KMS-11 (cell line): ENCODE data around the gene BBS4.

ENCODE experiments used
- H2AFZ ChIP-seq: fragments of 200-600 bp; sonication (generic); 2 replicates; pipeline ENCODE4 v1.6.1; 2016; ENCODE audit warnings: antibody characterized with exemption, mixed run types, low read depth
- H3K27ac ChIP-seq: fragments of 200-600 bp; sonication (generic); 2 replicates; pipeline ENCODE4 v1.6.1; 2016; ENCODE audit warnings: mild to moderate bottlenecking, mixed run types
- H3K27me3 ChIP-seq: fragments of 200-600 bp; sonication (generic); 2 replicates; pipeline ENCODE4 v1.6.1; 2017; ENCODE audit warnings: mild to moderate bottlenecking, low read depth, mixed run types, moderate library complexity; ENCODE audit not compliant: insufficient read depth
- H3K36me3 ChIP-seq: fragments of 200-600 bp; sonication (generic); 2 replicates; pipeline ENCODE4 v1.6.1; 2017; ENCODE audit warnings: mild to moderate bottlenecking, mixed run types; ENCODE audit not compliant: insufficient read depth
- H3K4me1 ChIP-seq: fragments of 200-600 bp; sonication (generic); 2 replicates; pipeline ENCODE4 v1.6.1; 2016; ENCODE audit warnings: mild to moderate bottlenecking, low read depth, mixed run types; ENCODE audit not compliant: poor library complexity, severe bottlenecking
- H3K4me2 ChIP-seq: fragments of 200-600 bp; sonication (generic); 2 replicates; pipeline ENCODE4 v1.7.0; 2016; ENCODE audit warnings: mild to moderate bottlenecking, mixed run types
- H3K4me3 ChIP-seq: fragments of 200-600 bp; sonication (generic); IDR thresholded peaks from 2 replicates; pipeline ENCODE4 v1.6.1; 2017; ENCODE audit warnings: low read depth, low read length, mixed read lengths; ENCODE audit not compliant: insufficient read depth
- H3K79me2 ChIP-seq: fragments of 200-600 bp; sonication (generic); 2 replicates; pipeline ENCODE4 v1.6.1; 2016; ENCODE audit warnings: low read depth, mixed run types; ENCODE audit not compliant: insufficient read depth
- H3K9ac ChIP-seq: fragments of 200-600 bp; sonication (generic); 2 replicates; pipeline ENCODE4 v1.6.1; 2016; ENCODE audit warnings: mild to moderate bottlenecking, mixed run types
- H4K20me1 ChIP-seq: fragments of 200-600 bp; sonication (generic); 2 replicates; pipeline ENCODE4 v1.6.1; 2016; ENCODE audit warnings: mild to moderate bottlenecking, mixed run types; ENCODE audit not compliant: insufficient read depth
- CTCF ChIP-seq: fragments of 200-600 bp; sonication (generic); conservative IDR thresholded peaks from 2 replicates; pipeline ENCODE4 v1.6.1; 2017; ENCODE audit warnings: low read depth, mild to moderate bottlenecking, antibody characterized with exemption, low read length, moderate library complexity, mixed read lengths

BBS4 gene

GRCh38 chr15:72749700-72750099 lies 63.7 kb downstream of the BBS4 start:
- Histone ChIP-seq H3K36me3 (peaks cover 11% of the 10 kb centered on the region; the same call in 1 of the 2 replicates), H3K4me1 (no peaks in the 10 kb centered on the region), H3K27ac (no peak overlapping the region), H3K4me3 (no peak overlapping the region), H3K9ac (no peak overlapping the region), H3K4me2 (no peak overlapping the region), H3K27me3 (no peaks in the 10 kb centered on the region), H4K20me1 (no peaks in the 10 kb centered on the region), H2AFZ (no peak overlapping the region), H3K79me2 (no peaks in the 10 kb centered on the region)
- TF ChIP-seq CTCF: no peak

- Histone ChIP-seq H3K79me2 (no peaks in the 10 kb centered on the region), H4K20me1 (no peaks in the 10 kb centered on the region), H2AFZ (no peak overlapping the region), H3K4me1 (no peaks in the 10 kb centered on the region), H3K27ac (no peak overlapping the region), H3K4me2 (no peak overlapping the region), H3K4me3 (no peak overlapping the region), H3K9ac (no peak overlapping the region), H3K36me3 (peaks cover 11% of the 10 kb centered on the region; the same call in 1 of the 2 replicates), H3K27me3 (no peaks in the 10 kb centered on the region)
- no peak for TF ChIP-seq CTCF
Measured at GRCh38 chr15:72751751-72752455, 65.9 kb downstream of the BBS4 start.

- Histone ChIP-seq H2AFZ (no peak overlapping the region), H3K4me1 (no peaks in the 10 kb centered on the region), H3K27ac (no peak overlapping the region), H4K20me1 (no peaks in the 10 kb centered on the region), H3K4me3 (no peak overlapping the region), H3K9ac (no peak overlapping the region), H3K27me3 (no peaks in the 10 kb centered on the region), H3K4me2 (no peak overlapping the region), H3K79me2 (no peaks in the 10 kb centered on the region), H3K36me3 (peaks cover 11% of the 10 kb centered on the region; the same call in 1 of the 2 replicates)
- no peak for TF ChIP-seq CTCF
Measured at GRCh38 chr15:72754096-72754495, 68.1 kb downstream of the BBS4 start.

- Histone ChIP-seq H3K9ac (no peak overlapping the region), H3K4me1 (peaks cover 12% of the 10 kb centered on the region), H3K27me3 (no peaks in the 10 kb centered on the region), H3K4me2 (no peak overlapping the region), H3K4me3 (no peak overlapping the region), H3K79me2 (no peaks in the 10 kb centered on the region; the same call in 1 of the 2 replicates), H2AFZ (no peak overlapping the region), H3K36me3 (peaks cover under 1% of the 10 kb centered on the region; the same call in 1 of the 2 replicates), H4K20me1 (no peaks in the 10 kb centered on the region), H3K27ac (no peak overlapping the region)
- no peak for TF ChIP-seq CTCF
Measured at GRCh38 chr15:72758182-72758581, 72.2 kb downstream of the BBS4 start.
